Gastroesophageal sphincter (tissue), 4 donors: ENCODE results near the gene LCA5L. TPM values are rescaled to one million over a fixed set of nuclear protein-coding genes. Genes with fewer than 3 reads are reported as not detected.

ENCODE experiments used
- ATAC-seq: fragments of 150-250 bp; one replicate; pipeline ENCODE4 v1.9.1; 2016; ENCODE audit warnings: mild to moderate bottlenecking, moderate library complexity
- H3K27ac ChIP-seq, 4 donors: fragments of 200-600 bp; sonication (generic) in 3 of 4; 1 replicate in 3 of 4; 2 replicates in 1 of 4; pipeline ENCODE4 v1.5.1; 2016 to 2019
- H3K27me3 ChIP-seq: fragments of 200-600 bp; sonication (generic); one replicate; pipeline ENCODE4 v1.5.1; 2019
- H3K36me3 ChIP-seq, 2 donors: fragments of 200-600 bp; sonication (generic); one replicate each; pipeline ENCODE4 v1.5.1; 2019; ENCODE audit warnings: control low read depth in 1 of 2
- H3K4me1 ChIP-seq, 3 donors: fragments of 200-600 bp; sonication (generic); 1 replicate in 2 of 3; 2 replicates in 1 of 3; pipeline ENCODE4 v1.5.1; 2016 to 2019; ENCODE audit warnings: control low read depth in 2 of 3
- H3K4me3 ChIP-seq, 2 donors: fragments of 200-600 bp; sonication (generic); one replicate each; pipeline ENCODE4 v1.5.1; 2019; ENCODE audit warnings: mild to moderate bottlenecking in 1 of 2, moderate library complexity in 1 of 2
- H3K9me3 ChIP-seq, 3 donors: fragments of 200-600 bp; sonication (generic); one replicate each; pipeline ENCODE4 v1.5.1; 2017 to 2019; ENCODE audit warnings: control low read depth in 2 of 3
- CTCF ChIP-seq, 4 experiments: fragments of 200-600 bp in 2 of 4; fragments of 450-650 bp in 2 of 4; sonication (generic) in 1 of 4; IDR thresholded peaks; one replicate each; pipeline ENCODE4 v1.5.1; 2017 to 2019; ENCODE audit warnings: antibody characterized with exemption in 4 of 4, mild to moderate bottlenecking in 2 of 4, moderate library complexity in 2 of 4
- EP300 ChIP-seq: sonication (generic); formaldehyde crosslinking; IDR thresholded peaks from one replicate; pipeline ENCODE4 v1.6.1; 2017; ENCODE audit warnings: antibody characterized with exemption, mild to moderate bottlenecking
- POLR2A ChIP-seq, 2 donors: fragments of 450-650 bp; IDR thresholded peaks; one replicate each; pipeline ENCODE4 v1.6.1; 2017; ENCODE audit warnings: antibody characterized with exemption in 2 of 2, mild to moderate bottlenecking in 2 of 2, moderate library complexity in 1 of 2
- POLR2AphosphoS5 ChIP-seq: sonication (generic); formaldehyde crosslinking; IDR thresholded peaks from one replicate; pipeline ENCODE4 v1.6.1; 2017; ENCODE audit warnings: antibody characterized with exemption
- WGBS, 2 donors: methylation state at CpG; one replicate each; pipeline ENCODE4 v1.1.5; 2018; ENCODE audit warnings: low coverage in 1 of 2; 5-methylcytosine and 5-hydroxymethylcytosine counted together
- total RNA-seq, 4 donors: library from RNA; depleted of rRNA; stranded (reverse); fragments of >200 nt; gene quantifications; one replicate each; pipeline ENCODE4 v1.1.0, GENCODE V29; 2016

Gene LCA5L
- total RNA-seq, 4 donors from 2014 or later, result 0.54 to 1.6 (median 1.2) TPM

DNA sequence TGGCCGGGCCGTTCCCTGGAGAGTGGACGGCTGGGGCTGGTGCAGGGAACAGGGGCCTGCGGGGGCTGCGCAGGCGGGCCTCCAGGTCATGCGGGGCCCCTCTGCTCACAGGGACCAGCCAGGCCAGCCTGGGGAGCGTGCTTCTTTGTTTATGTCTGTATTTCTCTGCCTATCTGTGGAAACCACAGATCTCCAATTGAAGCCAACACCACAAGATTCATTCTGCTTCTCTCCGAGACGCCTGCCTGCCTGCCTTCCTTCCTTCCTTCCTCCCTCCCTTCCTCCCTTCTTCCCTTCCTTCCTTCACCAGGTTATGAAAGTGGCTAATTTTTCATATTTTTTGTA, 56.8 kb downstream of the LCA5L start:
- Histone ChIP-seq H3K27me3 (no peaks in the 10 kb centered on the region), H3K4me3 (peak overlapping the region; percentile 50 to 52), H3K27ac (peak overlapping the region in 3 of 4 donors; percentile 79 to 85 (median 82)), H3K9me3 (no peaks in the 10 kb centered on the region), H3K36me3 (peaks cover 0 to 35% of the 10 kb centered on the region in 2 donors), H3K4me1 (peaks cover 0 to 66% (median 16%) of the 10 kb centered on the region in 3 donors)
- no peak for TF ChIP-seq POLR2AphosphoS5
- peak in 1 of 4 experiments; percentile 2 for TF ChIP-seq CTCF (IDR thresholded peaks at IDR 0.05)
- no peak for TF ChIP-seq EP300
- ATAC-seq, result no peak
- WGBS, 2 donors, result 0% methylated on average over 2 to 8 of the region's 10 CpGs

DNA sequence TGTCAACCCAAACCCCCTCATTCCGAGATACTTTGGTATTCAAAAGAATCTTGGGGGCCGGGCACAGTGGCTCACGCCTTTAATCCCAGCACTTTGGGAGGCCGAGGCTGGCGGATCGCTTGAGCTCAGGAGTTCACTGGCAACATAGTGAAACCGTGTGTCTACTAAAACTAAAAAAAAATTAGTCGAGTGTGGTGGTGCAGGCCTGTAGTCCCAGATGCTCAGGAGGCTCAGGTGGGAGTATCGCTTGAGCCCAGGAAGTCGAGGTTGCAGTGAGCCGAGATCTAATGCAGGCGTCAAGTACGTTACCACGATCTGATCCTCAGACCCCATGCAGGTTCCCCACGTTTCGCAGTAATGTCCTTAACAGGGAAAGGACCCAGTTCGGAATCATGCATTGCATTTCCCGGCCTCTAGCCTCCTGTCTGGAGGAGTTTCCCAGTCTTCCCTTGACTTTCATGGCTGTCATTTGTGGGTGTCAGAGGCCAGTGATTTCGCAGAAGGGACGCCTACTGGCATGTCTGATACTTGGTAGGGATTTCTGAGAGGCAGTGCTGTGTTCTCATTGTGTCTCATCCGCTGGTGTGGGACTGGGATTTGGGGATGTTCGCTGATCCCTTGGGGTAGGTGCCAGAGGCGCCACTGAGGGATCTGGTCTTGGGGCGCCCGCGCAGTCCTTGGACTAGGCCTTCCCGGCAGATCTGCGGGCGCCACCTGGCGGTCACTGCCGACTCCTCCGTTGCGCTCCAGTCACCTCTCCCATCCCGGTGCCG, 57.4 kb downstream of the LCA5L start:
- Histone ChIP-seq H3K4me3 (peak overlapping the region; percentile 50 to 52), H3K9me3 (no peaks in the 10 kb centered on the region), H3K4me1 (peaks cover 0 to 66% (median 16%) of the 10 kb centered on the region in 3 donors), H3K27me3 (no peaks in the 10 kb centered on the region), H3K36me3 (peaks cover 0 to 29% of the 10 kb centered on the region in 2 donors), H3K27ac (peak overlapping the region; percentile 47 to 85 (median 80))
- peak; percentile 79 for ATAC-seq
- 6 to 15% methylated on average over 12 to 14 of the region's 35 CpGs for WGBS, 2 donors
- TF ChIP-seq POLR2AphosphoS5 (peak; percentile 27), EP300 (no peak), POLR2A (IDR thresholded peaks at IDR 0.05) (peak in 1 of 2 donors; percentile 3), CTCF (IDR thresholded peaks at IDR 0.05) (peak; percentile 93 to 98 (median 96))

DNA sequence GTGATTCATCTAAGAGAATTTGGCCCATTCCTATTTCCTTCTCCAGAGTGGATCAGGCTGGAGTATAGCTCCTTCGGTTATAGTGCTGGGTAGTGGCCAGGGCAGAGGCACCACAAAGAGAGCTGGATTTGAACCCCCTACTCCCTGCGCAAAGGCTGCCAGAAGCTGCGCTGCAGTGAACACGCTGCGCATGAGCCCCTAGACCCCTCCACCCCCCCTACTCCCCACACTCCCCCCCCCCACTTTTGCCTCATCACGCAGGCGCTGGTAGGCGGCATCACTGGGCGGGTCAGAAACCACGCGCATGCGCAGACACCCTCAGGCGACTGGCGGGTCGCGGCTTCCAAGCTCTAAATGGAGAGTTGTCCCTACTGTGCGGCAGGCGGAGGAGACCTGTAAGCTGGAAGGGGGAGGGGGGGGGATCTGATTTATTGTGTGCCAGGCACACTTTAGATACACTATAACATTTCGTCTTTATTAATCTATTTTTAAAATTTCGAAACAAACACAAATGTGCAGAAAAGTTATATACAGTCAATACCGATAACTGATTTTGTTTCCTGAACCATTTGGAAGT, 58.0 kb downstream of the LCA5L start:
- peaks cover 0 to 69% (median 16%) of the 10 kb centered on the region in 3 donors for H3K4me1 ChIP-seq
- peak overlapping the region; percentile 50 to 52 for H3K4me3 ChIP-seq
- TF ChIP-seq POLR2A (IDR thresholded peaks at IDR 0.05), result no peak
- no peak for TF ChIP-seq EP300
- peak in 1 of 4 experiments; percentile 15 for TF ChIP-seq CTCF (IDR thresholded peaks at IDR 0.05)
- peak overlapping the region; percentile 47 to 85 (median 80) for H3K27ac ChIP-seq
- peak; percentile 66 for ATAC-seq
- H3K27me3 ChIP-seq, result no peaks in the 10 kb centered on the region
- WGBS, 2 donors, result 1 to 5% methylated on average over 4 to 10 of the region's 21 CpGs
- H3K36me3 ChIP-seq, result peaks cover 0 to 22% of the 10 kb centered on the region in 2 donors
- no peaks in the 10 kb centered on the region for H3K9me3 ChIP-seq

DNA sequence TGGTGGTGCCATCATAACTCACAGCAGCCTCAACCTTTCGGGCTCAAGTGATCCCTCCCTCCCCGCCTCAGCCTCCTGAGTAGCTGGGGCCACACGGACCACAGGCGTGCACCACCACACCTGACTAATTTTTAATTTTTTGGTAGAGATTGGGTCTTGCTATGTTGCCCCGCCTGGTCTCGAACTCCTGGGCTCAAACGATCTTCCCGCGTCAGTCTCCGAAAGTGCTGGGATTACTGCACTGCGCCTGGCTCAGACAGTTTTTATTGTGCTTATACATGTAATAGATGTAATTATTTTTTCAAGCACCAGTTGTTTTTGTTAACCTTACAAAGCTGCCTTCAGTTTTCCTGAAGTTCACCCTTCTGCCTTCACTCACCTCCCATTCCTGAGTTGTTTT, 58.7 kb downstream of the LCA5L start:
- H3K4me3 ChIP-seq, result no peak overlapping the region
- H3K4me1 ChIP-seq, result peaks cover 0 to 75% (median 16%) of the 10 kb centered on the region in 3 donors
- peak overlapping the region in 3 of 4 donors; percentile 79 to 85 (median 82) for H3K27ac ChIP-seq
- ATAC-seq, result no peak
- 86 to 95% methylated on average over 8 to 11 of the region's 11 CpGs for WGBS, 2 donors
- H3K27me3 ChIP-seq, result no peaks in the 10 kb centered on the region
- no peaks in the 10 kb centered on the region for H3K9me3 ChIP-seq
- H3K36me3 ChIP-seq, result peaks cover 0 to 16% of the 10 kb centered on the region in 2 donors
- TF ChIP-seq EP300 (no peak), CTCF (IDR thresholded peaks at IDR 0.05) (no peak), POLR2AphosphoS5 (no peak), POLR2A (IDR thresholded peaks at IDR 0.05) (no peak)
